ENCODE results near the gene F11R. TPM values are rescaled to one million over a fixed set of nuclear protein-coding genes. Genes with fewer than 3 reads are reported as not detected.
A peak's percentile ranks its signal among the peaks of the same experiment; 100 is the strongest.
"Not testable (repeated sequence)": the region's sequence is repeated elsewhere in the genome, so short reads cannot be mapped to it uniquely, and the experiment has no call there.

F11R gene
- total RNA-seq, 1 donor from 2014 or later: 145 TPM

GRCh38 chr1:161013131-161013487 is 7.8 kb downstream of the F11R start:
- DNase-seq (ENCODE audit: low read depth): peak; percentile 33

DNA sequence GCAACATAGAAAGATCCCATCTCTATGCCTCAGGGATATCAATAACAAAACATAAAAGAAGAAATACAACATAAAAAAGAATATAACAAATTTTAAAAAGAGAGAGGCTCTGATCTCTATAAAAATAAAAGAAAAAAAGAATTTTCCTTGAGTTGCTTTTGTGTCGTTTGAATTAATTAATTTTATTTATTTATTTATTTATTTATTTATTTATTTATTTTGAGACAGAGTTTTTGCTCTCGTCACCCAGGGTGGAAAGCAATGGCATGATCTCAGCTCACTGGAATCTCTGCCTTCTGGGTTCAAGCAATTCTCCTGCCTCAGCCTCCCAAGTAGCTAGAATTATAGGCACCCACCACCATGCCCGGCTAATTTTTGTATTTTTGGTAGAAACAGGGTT is 8.5 kb downstream of the F11R start:
- DNase-seq (ENCODE audit: low read depth): no peak

GRCh38 chr1:161009602-161010211 is 11.2 kb downstream of the F11R start:
- no peak for DNase-seq (ENCODE audit: low read depth)

- peak; percentile 72 for DNase-seq (ENCODE audit: low read depth)
These were observed 12.0 kb downstream of the F11R start for GRCh38 chr1:161008869-161009510.

DNA sequence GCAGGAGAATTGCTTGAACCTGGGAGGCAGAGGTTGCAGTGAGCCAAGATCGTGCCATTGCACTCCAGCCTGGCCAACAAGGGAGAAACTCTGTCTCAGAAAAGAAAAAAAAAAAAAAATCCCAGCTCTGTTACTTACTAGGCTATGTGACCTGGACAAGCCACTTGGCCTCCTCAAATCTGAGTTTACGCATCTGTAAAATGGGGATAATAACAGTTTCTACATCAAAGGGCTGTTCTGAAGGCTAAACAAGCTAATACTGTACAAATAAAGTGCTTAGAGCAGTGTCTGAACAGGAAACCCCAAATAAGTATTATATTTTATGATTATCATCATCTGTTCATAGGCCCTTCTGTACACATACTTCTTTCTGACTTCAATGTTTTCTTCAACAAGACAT is 13.6 kb downstream of the F11R start:
- DNase-seq (ENCODE audit: low read depth): no peak

DNA sequence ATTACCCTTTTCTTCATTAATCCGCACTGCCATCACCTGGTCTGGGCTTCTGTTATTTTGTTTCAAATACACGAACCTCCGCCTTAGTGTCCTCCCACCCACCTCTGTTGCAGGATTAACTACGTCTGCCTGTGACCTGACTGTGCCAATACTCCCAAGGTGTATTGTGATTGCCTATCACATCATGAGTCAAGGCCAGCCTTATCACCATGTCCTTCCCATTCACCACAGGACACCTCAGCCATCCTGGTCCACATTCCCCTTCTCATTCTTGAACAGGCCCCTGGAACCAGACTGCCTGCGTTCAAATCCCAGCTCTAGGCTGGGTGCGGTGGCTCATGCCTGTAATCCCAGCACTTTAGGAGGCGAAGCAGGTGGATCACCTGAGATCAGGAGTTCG is 14.4 kb downstream of the F11R start:
- DNase-seq (ENCODE audit: low read depth): no peak

GRCh38 chr1:161001525-161001924 is 19.4 kb downstream of the F11R start:
- no peak for DNase-seq (ENCODE audit: low read depth)

GRCh38 chr1:161000736-161001480 is 20.0 kb downstream of the F11R start:
- no peak for DNase-seq (ENCODE audit: low read depth)

- no peak for DNase-seq (ENCODE audit: low read depth)
These were observed 21.6 kb downstream of the F11R start for GRCh38 chr1:160999376-160999775.

DNA sequence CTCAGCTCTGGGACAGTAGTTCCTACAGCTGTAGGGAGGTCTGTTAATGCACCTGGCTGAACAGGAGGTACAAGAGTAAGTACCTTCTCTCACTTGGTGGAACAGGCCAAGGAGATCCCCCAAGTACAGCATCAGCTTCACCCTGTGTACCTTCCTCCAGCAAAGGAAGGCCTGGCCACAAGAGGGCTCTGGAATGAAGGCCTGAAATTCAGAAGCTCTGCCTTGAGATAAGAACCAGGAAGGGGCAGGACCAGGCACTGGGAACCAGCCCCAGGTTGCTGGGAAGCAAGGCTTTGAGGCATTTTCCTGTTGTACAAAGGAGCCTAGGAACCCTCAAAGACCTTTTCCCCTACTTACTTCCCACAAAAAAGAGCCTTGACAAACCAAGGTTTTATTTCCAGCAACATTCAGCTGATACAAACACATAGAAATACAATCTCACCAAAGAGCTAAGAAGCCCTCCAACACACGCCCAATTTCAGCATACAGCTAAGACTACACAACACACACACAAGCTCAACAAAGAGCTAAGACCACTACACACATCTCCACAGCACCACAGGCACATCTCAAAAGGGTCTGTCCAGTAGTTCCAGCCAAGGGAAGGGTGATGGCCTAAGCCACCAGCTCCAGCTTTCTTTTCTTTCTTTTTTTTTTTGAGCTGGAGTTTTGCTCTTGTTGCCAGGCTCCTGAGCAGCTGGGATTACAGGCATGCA is 23.5 kb downstream of the F11R start:
- DNase-seq (ENCODE audit: low read depth): peak; percentile 61

DNA sequence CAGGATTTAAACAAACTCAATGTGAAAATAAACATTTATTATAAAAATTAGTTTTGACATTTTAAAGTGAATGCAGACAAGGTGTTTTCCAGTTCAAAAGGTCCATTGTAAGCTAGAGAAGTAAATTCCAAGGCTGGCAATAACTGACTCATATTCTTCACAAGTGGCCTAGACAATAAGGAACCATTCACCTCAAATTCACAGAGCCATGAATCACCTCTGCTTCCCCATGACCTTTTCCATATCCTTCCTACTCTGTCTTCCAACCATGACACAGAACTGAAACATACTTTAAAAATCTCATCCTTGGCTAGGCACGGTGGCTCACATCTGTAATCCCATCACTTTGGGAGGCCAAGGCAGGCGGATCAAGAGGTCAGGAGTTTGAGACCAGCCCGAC is 24.8 kb downstream of the F11R start:
- peak; percentile 97 for DNase-seq (ENCODE audit: low read depth)

DNA sequence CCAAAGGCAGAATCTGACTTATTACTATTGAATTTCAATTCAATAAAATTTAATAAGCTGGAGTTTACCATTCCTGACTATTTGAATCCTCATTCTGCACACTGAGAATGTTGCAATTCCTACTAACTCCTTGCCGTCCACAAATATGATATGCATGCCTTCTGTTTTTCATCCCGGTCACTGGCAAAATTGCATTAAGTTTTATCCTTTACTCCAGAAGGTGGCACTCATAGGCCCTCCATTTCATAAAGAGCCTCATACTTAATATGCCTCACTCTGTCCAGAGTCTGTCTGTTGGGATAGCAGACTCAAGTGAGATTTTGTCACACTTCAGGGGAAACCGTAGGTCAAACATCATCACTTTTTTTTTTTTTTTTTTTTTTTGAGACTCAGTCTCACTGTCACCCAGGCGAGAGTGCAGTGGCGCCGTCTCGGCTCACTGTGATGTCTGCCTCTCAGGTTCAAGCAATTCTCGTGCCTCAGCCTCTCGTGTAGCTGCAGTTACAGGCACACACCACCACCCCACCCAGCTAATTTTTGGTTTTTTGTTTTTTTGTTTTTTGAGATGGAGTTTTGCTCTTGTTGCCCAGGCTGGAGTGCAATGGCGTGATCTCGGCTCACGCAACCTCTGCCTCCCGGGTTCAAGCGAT is 27.3 kb downstream of the F11R start:
- DNase-seq (ENCODE audit: low read depth): peak; percentile 39

GRCh38 chr1:160992036-160992435 is 28.9 kb downstream of the F11R start:
- DNase-seq (ENCODE audit: low read depth): not testable (repeated sequence)

GRCh38 chr1:160987359-160988050 is 33.4 kb downstream of the F11R start:
- DNase-seq (ENCODE audit: low read depth): no peak

DNA sequence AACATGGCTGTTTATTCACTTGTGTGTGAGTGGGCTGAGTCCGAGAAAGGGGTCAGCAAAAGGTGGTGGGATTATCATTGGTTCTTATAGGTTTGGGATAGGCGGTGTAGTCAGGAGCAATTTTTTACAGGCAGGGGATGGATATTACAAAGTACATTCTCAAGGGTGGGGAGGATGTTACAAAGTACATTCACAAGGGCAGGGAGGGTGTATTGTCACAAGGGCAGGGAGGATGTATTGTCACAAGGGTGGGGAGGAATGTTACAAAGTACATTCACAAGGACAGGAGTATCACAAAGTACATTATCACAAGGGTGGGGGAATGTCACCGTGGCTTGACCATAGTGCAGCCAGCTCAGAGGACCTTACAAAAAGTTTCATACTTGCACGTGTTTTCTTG is 35.2 kb downstream of the F11R start:
- no peak for DNase-seq (ENCODE audit: low read depth)

DNA sequence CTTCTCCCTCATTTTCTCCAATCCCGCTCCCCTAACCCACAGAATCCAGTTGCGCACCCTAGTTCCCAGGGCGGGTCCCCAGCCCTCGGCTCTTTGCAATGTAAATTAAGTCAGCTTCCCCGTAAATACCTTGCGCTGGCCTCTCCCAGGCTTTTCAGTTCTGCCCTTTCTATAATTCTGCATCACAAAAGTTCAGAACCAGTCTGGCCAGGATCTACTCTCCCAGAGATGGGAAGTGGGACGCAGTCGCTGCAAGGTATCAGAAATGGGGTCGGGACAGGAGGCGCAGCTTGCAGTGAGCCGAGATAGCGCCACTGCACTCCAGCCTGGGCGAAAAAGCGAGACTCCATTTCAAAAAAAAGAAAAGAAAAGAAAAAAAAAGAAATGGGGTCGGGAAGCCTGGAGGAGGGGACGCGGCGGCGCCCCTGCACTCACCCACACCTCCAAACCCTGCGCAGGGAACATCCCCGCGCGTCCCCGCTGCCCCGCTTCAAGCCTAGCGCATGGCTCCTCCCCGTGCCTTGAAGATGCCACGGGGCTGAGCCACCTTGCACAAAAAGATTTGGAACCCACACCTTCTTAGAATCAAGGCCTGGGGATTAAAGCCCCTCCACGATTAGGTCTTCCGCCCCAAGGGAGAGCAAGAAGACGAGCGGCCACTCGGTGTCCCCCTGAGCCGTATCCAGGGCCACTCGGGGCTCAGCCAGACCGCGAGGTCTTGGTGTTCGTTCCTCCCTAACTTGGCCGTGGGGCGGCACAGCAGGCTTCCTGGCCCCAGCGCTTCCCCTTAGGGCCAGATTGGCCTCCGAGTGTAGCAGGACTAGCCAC is 39.2 kb downstream of the F11R start:
- no peak for DNase-seq (ENCODE audit: low read depth)

GRCh38 chr1:160979286-160979685 is 41.7 kb downstream of the F11R start:
- DNase-seq (ENCODE audit: low read depth): no peak

DNA sequence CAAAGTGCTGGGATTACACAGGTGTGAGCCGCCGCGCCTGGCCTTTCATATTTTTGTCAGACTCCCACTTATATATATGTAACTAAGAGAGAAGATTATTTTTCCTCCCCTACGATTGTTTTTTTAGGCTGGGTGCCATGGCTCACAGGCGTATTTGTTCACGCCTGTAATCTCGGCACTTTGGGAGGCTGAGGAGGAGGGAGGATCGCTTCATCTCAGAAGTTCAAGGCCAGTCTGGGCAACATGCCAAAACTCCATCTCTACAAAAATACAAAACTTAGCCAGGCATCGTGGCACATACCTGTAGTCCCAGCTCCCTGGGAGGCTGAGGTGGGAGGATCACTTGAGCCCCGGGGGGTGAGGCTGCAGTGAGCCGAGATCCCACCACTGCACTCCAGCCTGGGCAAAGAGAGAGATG is 42.4 kb downstream of the F11R start:
- DNase-seq (ENCODE audit: low read depth): no peak

DNA sequence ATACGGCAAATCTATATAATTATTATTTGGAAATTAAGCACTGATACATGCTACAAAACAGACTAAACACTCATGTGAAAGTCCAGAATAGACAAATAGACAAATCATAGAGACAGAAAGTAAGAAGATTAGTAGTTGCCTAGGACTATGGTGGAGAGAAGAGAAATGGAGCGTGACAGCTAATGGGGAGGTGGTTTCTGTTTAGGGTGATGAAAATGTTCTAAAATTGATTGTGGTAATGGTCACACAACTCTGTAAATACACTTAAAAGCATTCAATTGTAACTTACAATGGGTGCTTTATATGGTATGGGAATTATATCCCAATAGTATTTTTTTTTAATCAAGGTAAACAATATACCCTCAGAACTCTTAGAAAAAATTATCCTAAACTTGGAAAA is 45.9 kb downstream of the F11R start:
- DNase-seq (ENCODE audit: low read depth): no peak

- DNase-seq (ENCODE audit: low read depth): no peak
These were observed 47.5 kb downstream of the F11R start for GRCh38 chr1:160973491-160973890.

DNA sequence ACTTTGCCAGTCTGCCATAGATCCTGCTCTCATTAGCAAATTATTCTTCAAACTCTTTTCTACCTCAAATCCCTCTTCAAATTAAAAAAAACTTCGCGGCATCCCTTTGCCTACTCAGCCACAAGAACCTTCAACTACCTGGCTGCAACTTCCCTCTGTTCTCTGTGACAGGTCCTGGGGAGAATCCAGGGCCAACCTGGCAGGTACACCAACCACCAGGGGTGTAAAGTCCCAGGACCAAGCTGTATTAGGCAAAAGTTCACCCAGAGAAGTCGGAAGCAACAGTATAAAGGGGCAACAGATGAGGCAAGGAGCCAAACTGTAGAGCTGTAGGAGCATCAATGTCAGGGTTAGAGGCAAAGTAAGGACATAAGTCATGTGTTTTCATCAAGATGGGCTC is 48.0 kb downstream of the F11R start:
- no peak for DNase-seq (ENCODE audit: low read depth)

Data from renal cortical epithelial cell (primary cell).